D721Med (cell line): ENCODE measurements around the gene SZT2.

Experiments used
- DNase-seq: peaks from one replicate; pipeline ENCODE4 v3.0.0; 2011; ENCODE audit warnings: low spot score; ENCODE audit not compliant: insufficient read length
- FAIRE-seq: peaks from 2 replicates; lab custom pipeline; 2011; peaks lifted over from hg19 to GRCh38; lab: Jason Lieb, UNC
- TF ChIP-seq, protein P1 (sequence below): IDR thresholded peaks from 2 replicates; pipeline ENCODE4 v1.5.1; 2012; ENCODE audit warnings: mild to moderate bottlenecking, control low read depth; ENCODE audit not compliant: insufficient read depth; ENCODE audit errors: missing control alignments

SZT2 gene

DNA sequence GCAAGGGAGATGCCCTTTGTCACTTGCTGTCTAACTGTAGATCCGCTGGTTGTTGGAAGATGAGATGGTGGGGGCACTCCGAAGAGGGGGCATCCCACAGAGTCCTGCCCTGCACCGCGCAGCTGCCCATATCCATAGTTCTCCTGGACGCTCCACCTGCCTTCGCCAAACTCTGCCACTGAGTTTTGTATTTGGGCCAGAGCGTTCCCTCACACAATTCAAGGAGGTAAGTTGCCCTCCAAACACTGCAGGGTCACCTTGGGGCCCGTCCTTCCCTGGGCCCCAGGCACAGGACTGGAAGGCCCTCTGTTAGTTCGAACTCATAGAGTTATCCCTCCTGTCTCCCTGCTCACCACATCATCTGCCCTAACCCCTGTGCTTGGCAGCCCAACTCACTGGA is 42.0 kb downstream of the SZT2 start:
- DNase-seq = no peak
- FAIRE-seq = no peak
- TF ChIP-seq, protein P1, sequence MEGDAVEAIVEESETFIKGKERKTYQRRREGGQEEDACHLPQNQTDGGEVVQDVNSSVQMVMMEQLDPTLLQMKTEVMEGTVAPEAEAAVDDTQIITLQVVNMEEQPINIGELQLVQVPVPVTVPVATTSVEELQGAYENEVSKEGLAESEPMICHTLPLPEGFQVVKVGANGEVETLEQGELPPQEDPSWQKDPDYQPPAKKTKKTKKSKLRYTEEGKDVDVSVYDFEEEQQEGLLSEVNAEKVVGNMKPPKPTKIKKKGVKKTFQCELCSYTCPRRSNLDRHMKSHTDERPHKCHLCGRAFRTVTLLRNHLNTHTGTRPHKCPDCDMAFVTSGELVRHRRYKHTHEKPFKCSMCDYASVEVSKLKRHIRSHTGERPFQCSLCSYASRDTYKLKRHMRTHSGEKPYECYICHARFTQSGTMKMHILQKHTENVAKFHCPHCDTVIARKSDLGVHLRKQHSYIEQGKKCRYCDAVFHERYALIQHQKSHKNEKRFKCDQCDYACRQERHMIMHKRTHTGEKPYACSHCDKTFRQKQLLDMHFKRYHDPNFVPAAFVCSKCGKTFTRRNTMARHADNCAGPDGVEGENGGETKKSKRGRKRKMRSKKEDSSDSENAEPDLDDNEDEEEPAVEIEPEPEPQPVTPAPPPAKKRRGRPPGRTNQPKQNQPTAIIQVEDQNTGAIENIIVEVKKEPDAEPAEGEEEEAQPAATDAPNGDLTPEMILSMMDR = no peak

GRCh38 chr1:43432171-43432860 is 42.6 kb downstream of the SZT2 start:
- no peak for FAIRE-seq
- TF ChIP-seq, protein P1 = no peak

GRCh38 chr1:43432907-43433306 is 43.2 kb downstream of the SZT2 start:
- no peak for FAIRE-seq
- TF ChIP-seq, protein P1 = no peak
- no peak for DNase-seq

More at GRCh38 chr1:43432171-43432860, 42.6 kb downstream of the SZT2 start:
- no peak for DNase-seq

DNA sequence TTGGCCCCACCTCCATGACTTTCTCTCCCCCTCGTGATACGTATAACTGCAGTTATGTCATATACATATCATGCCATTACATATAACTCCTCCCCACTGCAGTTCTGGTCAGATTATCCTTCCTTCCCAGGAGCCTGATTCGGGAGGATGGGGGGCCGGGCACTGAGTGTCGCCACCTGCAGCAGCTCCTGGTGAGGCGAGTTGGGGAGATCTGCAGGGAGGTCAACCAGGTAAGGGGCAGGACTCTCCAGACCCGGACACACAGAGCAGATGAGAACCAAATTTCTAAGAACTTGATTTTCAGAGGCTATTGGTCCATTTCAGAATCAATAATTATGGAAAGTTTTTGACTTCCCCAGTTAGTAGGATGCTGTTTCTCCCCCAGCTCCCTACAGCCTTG is 44.6 kb downstream of the SZT2 start:
- TF ChIP-seq, protein P1 = no peak
- DNase-seq = no peak
- FAIRE-seq = no peak

DNA sequence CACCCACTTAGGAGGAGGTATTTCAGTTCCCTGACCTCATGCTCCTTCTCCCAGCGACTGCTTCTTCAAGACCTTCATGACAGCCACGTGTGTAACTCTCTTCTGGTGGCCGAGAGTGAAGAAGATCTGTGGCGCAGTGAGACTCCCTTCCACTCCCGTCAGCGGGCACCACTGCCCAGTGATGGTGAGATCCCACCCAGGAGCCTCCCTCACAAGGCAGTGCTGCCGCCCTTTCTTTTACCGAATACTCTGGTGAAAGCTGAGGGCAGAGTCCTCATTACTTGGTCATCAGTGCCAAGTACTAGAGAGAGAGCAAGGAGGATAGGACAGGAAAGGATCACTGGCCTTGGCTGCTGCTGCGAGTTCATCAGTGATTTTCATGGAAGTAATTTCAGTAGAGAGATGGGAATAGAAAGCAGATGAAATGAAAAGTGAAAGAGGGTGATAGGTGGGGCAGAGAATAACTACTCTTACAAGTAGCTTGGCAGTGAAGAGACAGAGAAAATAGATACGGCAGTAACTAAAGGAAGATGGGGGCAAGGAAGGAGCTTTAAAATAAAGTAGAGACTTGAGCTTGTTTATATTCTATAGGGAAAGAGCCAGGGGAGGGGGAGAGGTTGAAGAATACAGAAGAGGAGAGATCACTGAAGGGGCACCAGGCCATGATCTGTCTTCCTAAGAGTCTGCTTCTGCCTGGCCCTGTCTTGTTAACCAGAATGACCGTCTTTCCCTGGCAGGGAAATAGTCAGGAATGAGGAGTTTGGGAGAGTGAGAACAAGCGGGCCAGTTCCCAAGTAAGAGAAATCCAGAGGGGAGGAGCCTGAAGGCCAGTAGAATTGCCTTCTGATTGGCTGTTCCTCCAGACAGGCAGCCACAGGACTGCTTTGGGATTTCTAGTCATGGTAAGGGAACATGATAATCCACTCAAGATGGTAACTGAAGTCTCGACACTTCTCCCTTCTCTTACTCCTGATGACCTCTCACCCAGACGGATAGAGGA is 45.7 kb downstream of the SZT2 start:
- DNase-seq (no peak), FAIRE-seq (no peak)
- TF ChIP-seq, protein P1 = no peak

DNA sequence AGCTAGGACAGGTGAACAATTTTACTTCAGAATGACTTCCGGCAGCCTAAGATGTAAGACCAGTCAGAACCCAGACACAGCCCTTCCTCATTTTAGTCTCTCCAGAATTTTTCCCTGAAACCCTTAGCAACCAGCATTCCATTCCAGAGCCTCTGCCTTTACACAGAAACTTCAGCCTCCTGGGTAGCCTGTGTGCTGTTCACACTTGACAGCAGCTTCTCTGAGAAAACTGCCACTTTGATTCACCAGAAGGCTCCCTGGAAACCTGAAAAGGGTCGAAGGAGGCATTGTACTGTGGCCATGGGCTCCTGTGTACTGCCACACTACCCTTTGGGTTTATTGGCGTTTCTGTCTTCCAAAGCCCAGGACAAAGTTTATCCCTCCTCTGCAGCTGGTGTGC is 46.7 kb downstream of the SZT2 start:
- no peak for FAIRE-seq
- TF ChIP-seq, protein P1 = no peak
- no peak for DNase-seq
